ENCODE data around the gene UGDH. TPM values are rescaled to one million over a fixed set of nuclear protein-coding genes. Genes with fewer than 3 reads are reported as not detected.

The UGDH gene
- total and polyA plus RNA-seq, 2 of the 13 experiments (the other 11 are each of a cell fraction or from before 2014, with no cell fraction given): 99.0 to 384 TPM

- no peak for TF ChIP-seq MAZ (IDR thresholded peaks at IDR 0.05; ENCODE audit: borderline replicate concordance, low read depth, low read length)
- no peak for TF ChIP-seq MAZ (CRISPR knock-in tag; IDR thresholded peaks at IDR 0.05; ENCODE audit: low read depth)
- peak; percentile 66; the same call in 1 of the 2 replicates for TF ChIP-seq KMT2A (CRISPR knock-in tag; IDR thresholded peaks at IDR 0.05)
- TF ChIP-seq KMT2B (CRISPR knock-in tag; IDR thresholded peaks at IDR 0.05): peak; percentile 49; the same call in 1 of the 2 replicates
- 0 out of 2 replicates have a peak, but pooled peaks have one; percentile 45 for TF ChIP-seq KLF12 (CRISPR knock-in tag; IDR thresholded peaks at IDR 0.05; ENCODE audit: borderline replicate concordance)
- no peak for TF ChIP-seq ZNF670 (CRISPR knock-in tag; IDR thresholded peaks at IDR 0.05; ENCODE audit: borderline replicate concordance)
- TF ChIP-seq CAMTA2 (CRISPR knock-in tag; IDR thresholded peaks at IDR 0.05; ENCODE audit: borderline replicate concordance): no peak
- TF ChIP-seq, protein P1, sequence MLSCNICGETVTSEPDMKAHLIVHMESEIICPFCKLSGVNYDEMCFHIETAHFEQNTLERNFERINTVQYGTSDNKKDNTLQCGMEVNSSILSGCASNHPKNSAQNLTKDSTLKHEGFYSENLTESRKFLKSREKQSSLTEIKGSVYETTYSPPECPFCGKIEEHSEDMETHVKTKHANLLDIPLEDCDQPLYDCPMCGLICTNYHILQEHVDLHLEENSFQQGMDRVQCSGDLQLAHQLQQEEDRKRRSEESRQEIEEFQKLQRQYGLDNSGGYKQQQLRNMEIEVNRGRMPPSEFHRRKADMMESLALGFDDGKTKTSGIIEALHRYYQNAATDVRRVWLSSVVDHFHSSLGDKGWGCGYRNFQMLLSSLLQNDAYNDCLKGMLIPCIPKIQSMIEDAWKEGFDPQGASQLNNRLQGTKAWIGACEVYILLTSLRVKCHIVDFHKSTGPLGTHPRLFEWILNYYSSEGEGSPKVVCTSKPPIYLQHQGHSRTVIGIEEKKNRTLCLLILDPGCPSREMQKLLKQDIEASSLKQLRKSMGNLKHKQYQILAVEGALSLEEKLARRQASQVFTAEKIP (CRISPR knock-in tag; IDR thresholded peaks at IDR 0.05; ENCODE audit: borderline replicate concordance): no peak
- TF ChIP-seq, protein P2, sequence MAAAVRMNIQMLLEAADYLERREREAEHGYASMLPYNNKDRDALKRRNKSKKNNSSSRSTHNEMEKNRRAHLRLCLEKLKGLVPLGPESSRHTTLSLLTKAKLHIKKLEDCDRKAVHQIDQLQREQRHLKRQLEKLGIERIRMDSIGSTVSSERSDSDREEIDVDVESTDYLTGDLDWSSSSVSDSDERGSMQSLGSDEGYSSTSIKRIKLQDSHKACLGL (CRISPR knock-in tag; IDR thresholded peaks at IDR 0.05): no peak
- no peak for TF ChIP-seq ZNF484 (CRISPR knock-in tag; IDR thresholded peaks at IDR 0.05; ENCODE audit: borderline replicate concordance, low read depth)
- TF ChIP-seq SUZ12 (IDR thresholded peaks at IDR 0.05; ENCODE audit: low read depth, low read length): no peak
- no peak for TF ChIP-seq RORA (CRISPR knock-in tag; IDR thresholded peaks at IDR 0.05)
- TF ChIP-seq, protein P3, sequence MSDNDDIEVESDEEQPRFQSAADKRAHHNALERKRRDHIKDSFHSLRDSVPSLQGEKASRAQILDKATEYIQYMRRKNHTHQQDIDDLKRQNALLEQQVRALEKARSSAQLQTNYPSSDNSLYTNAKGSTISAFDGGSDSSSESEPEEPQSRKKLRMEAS (IDR thresholded peaks at IDR 0.05): 0 out of 2 replicates have a peak, but pooled peaks have one; percentile 24
- TF ChIP-seq ZFP90 (CRISPR knock-in tag; IDR thresholded peaks at IDR 0.05; ENCODE audit: borderline replicate concordance): no peak
- no peak for TF ChIP-seq ZNF446 (CRISPR knock-in tag; IDR thresholded peaks at IDR 0.05)
- TF ChIP-seq, protein P4, sequence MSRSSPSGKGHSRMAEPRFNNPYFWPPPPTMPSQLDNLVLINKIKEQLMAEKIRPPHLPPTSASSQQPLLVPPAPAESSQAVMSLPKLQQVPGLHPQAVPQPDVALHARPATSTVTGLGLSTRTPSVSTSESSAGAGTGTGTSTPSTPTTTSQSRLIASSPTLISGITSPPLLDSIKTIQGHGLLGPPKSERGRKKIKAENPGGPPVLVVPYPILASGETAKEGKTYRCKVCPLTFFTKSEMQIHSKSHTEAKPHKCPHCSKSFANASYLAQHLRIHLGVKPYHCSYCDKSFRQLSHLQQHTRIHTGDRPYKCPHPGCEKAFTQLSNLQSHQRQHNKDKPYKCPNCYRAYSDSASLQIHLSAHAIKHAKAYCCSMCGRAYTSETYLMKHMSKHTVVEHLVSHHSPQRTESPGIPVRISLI (CRISPR knock-in tag; IDR thresholded peaks at IDR 0.05; ENCODE audit: borderline replicate concordance): peak; percentile 49; the same call in 1 of the 2 replicates
- TF ChIP-seq NFIC (IDR thresholded peaks at IDR 0.05; ENCODE audit: low read length): 0 out of 2 replicates have a peak, but pooled peaks have one; percentile 35
- no peak for TF ChIP-seq ELF4 (CRISPR knock-in tag; IDR thresholded peaks at IDR 0.05; ENCODE audit: borderline replicate concordance)
- TF ChIP-seq ZNF101 (CRISPR knock-in tag; IDR thresholded peaks at IDR 0.05; ENCODE audit: borderline replicate concordance, low read depth): no peak
- TF ChIP-seq, protein P5, sequence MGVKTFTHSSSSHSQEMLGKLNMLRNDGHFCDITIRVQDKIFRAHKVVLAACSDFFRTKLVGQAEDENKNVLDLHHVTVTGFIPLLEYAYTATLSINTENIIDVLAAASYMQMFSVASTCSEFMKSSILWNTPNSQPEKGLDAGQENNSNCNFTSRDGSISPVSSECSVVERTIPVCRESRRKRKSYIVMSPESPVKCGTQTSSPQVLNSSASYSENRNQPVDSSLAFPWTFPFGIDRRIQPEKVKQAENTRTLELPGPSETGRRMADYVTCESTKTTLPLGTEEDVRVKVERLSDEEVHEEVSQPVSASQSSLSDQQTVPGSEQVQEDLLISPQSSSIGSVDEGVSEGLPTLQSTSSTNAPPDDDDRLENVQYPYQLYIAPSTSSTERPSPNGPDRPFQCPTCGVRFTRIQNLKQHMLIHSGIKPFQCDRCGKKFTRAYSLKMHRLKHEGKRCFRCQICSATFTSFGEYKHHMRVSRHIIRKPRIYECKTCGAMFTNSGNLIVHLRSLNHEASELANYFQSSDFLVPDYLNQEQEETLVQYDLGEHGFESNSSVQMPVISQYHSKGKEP (CRISPR knock-in tag; IDR thresholded peaks at IDR 0.05): no peak
- TF ChIP-seq ETV6 (CRISPR knock-in tag; conservative IDR thresholded peaks at IDR 0.05): no peak
- TF ChIP-seq IRF2 (CRISPR knock-in tag; IDR thresholded peaks at IDR 0.05): peak; percentile 39; the same call in 1 of the 2 replicates
These were observed 57.7 kb downstream of the UGDH start (continued) for GRCh38 chr4:39469429-39470077.
